Measurements from ENCODE around the gene RNF5. TPM values are rescaled to one million over a fixed set of nuclear protein-coding genes. Genes with fewer than 3 reads are reported as not detected.

RNF5 gene
- total RNA-seq, 1 experiment from 2014 or later = 82.3 TPM

DNA sequence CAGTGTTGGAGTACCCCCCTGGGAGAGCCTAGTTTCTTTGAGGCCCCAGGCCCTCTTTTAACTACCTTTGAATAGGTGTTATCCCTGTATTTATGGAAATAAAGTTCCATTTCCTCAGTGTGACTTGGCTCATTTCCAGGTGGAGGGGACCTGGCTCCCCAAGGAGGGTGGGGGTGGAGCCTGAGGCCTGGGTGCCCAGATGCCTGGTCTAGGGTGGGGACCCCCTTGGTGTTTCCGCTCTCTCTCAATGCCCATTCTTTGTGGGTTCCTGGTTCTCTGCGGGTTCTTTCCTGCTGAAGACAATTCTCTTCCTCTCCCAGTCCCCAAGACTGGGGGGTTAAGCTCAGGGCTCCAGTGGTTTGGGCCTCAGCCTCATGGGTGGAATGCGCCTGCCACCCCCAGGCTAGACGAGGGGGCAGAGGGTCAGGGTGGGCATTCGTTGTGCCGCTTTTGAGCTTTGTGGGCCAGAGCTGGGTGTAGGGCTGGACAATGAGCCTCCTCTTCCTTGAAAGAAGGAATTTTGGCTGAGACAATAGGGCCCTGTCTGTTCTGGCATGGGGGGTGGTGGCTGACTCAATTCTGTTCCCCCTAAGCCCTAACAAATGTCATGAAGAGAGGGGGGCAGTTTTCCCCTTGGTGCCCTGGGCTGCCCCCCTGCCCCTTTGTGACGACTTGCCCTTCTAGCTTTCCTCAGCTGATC is 14.5 kb upstream of the RNF5 start:
- intact Hi-C loops (cut with micrococcal nuclease; ENCODE audit: unreplicated experiment) (no loop called here), in situ Hi-C loops (cut with HindIII; ENCODE audit: low pct_unique_long_range_greater_than_20kb, low sequenced_read_pairs) (no loop called here)
- no peak for TF ChIP-seq TCF7L2 (IDR thresholded peaks at IDR 0.05; ENCODE audit: low read depth, low read length)
- no peak for TF ChIP-seq POLR2AphosphoS5 (IDR thresholded peaks at IDR 0.05; ENCODE audit: low read depth, low read length)
- TF ChIP-seq, protein P1, sequence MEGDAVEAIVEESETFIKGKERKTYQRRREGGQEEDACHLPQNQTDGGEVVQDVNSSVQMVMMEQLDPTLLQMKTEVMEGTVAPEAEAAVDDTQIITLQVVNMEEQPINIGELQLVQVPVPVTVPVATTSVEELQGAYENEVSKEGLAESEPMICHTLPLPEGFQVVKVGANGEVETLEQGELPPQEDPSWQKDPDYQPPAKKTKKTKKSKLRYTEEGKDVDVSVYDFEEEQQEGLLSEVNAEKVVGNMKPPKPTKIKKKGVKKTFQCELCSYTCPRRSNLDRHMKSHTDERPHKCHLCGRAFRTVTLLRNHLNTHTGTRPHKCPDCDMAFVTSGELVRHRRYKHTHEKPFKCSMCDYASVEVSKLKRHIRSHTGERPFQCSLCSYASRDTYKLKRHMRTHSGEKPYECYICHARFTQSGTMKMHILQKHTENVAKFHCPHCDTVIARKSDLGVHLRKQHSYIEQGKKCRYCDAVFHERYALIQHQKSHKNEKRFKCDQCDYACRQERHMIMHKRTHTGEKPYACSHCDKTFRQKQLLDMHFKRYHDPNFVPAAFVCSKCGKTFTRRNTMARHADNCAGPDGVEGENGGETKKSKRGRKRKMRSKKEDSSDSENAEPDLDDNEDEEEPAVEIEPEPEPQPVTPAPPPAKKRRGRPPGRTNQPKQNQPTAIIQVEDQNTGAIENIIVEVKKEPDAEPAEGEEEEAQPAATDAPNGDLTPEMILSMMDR (IDR thresholded peaks at IDR 0.05) = no peak
- TF ChIP-seq, protein P2, sequence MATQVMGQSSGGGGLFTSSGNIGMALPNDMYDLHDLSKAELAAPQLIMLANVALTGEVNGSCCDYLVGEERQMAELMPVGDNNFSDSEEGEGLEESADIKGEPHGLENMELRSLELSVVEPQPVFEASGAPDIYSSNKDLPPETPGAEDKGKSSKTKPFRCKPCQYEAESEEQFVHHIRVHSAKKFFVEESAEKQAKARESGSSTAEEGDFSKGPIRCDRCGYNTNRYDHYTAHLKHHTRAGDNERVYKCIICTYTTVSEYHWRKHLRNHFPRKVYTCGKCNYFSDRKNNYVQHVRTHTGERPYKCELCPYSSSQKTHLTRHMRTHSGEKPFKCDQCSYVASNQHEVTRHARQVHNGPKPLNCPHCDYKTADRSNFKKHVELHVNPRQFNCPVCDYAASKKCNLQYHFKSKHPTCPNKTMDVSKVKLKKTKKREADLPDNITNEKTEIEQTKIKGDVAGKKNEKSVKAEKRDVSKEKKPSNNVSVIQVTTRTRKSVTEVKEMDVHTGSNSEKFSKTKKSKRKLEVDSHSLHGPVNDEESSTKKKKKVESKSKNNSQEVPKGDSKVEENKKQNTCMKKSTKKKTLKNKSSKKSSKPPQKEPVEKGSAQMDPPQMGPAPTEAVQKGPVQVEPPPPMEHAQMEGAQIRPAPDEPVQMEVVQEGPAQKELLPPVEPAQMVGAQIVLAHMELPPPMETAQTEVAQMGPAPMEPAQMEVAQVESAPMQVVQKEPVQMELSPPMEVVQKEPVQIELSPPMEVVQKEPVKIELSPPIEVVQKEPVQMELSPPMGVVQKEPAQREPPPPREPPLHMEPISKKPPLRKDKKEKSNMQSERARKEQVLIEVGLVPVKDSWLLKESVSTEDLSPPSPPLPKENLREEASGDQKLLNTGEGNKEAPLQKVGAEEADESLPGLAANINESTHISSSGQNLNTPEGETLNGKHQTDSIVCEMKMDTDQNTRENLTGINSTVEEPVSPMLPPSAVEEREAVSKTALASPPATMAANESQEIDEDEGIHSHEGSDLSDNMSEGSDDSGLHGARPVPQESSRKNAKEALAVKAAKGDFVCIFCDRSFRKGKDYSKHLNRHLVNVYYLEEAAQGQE (IDR thresholded peaks at IDR 0.05; ENCODE audit: insufficient read depth in 1 of 2, low read depth in 2 of 2, low read length in 1 of 2) = no peak
- TF ChIP-seq SIN3A (IDR thresholded peaks at IDR 0.05; ENCODE audit: borderline replicate concordance, insufficient read depth, low read depth, low read length) = no peak
- POLR2A ChIA-PET = interaction anchor here (0.5 kb wide), 1 partner anchor 22 kb away, joined by 3 read pairs; no protein-coding TSS in a partner anchor
- no peaks in the 10 kb centered on the region for H3K27me3 ChIP-seq (ENCODE audit: control insufficient read depth, insufficient read depth, low read length)
- H3K4me1 ChIP-seq (ENCODE audit: control insufficient read depth, insufficient read depth, low read length) = no peaks in the 10 kb centered on the region
- no peaks in the 10 kb centered on the region for H3K9me3 ChIP-seq (ENCODE audit: control insufficient read depth, insufficient read depth, low read depth, low read length)
- ATAC-seq = no peak
- BruUV-seq (replicated peaks) = no TSS peak
- H3K36me3 ChIP-seq (ENCODE audit: control insufficient read depth, insufficient read depth, low read length) = no peaks in the 10 kb centered on the region
- H3K27ac ChIP-seq (ENCODE audit: low read length) = no peak overlapping the region
- DNase-seq (ENCODE audit: low read depth, low spot score) = no peak
- CTCF ChIA-PET = interaction anchor here (0.7 kb wide), 1 partner anchor 14 kb away, joined by 3 read pairs; no protein-coding TSS in a partner anchor
- no peak overlapping the region for H3K4me3 ChIP-seq (ENCODE audit: low read depth in 2 of 2, low read length in 2 of 2)

DNA sequence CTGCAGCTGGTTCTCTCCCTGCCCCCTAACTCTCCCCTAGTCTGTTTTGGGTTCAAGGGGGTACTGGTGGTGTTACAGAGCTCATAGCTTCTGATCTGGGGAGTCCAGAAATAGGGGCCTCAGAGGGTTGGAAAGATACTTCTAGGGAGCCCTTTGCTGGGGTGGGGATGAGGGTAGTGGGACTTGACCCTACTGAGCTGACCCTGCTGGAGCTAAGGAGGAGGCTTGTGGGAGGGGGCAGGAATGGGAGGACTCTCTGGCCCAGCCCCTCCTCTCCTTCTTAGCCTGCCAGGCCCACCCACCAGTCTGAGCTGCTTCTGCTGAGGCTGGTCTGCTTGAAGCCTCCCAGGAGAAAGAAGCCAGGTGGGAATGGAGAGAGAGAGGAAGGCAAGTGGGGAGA is 13.9 kb upstream of the RNF5 start, which contains the start of gene EGFL8:
EGFL8 (plus strand) TSS at position 301 of the 400 bp plus-strand sequence. CDS start 1,571 bp downstream, outside the sequence.
- POLR2A ChIA-PET = no interaction called here
- ATAC-seq (no peak), DNase-seq (ENCODE audit: low read depth, low spot score) (no peak)
- H3K9me3 ChIP-seq (ENCODE audit: control insufficient read depth, insufficient read depth, low read depth, low read length) = no peaks in the 10 kb centered on the region
- in situ Hi-C loops (cut with HindIII; ENCODE audit: low pct_unique_long_range_greater_than_20kb, low sequenced_read_pairs) (no loop called here), intact Hi-C loops (cut with micrococcal nuclease; ENCODE audit: unreplicated experiment) (no loop called here)
- H3K27ac ChIP-seq (ENCODE audit: low read length) = no peak within 1 kb of the TSS
- H3K4me3 ChIP-seq (ENCODE audit: low read depth in 2 of 2, low read length in 2 of 2) = no peak within 1 kb of the TSS
- no peaks in the 10 kb centered on the region for H3K27me3 ChIP-seq (ENCODE audit: control insufficient read depth, insufficient read depth, low read length)
- CTCF ChIA-PET = interaction anchor here (0.7 kb wide), 1 partner anchor 13 kb away, joined by 3 read pairs; no protein-coding TSS in a partner anchor
- no peaks in the 10 kb centered on the region for H3K4me1 ChIP-seq (ENCODE audit: control insufficient read depth, insufficient read depth, low read length)
- TF ChIP-seq, protein P1 (IDR thresholded peaks at IDR 0.05) = no peak
- TF ChIP-seq TCF7L2 (IDR thresholded peaks at IDR 0.05; ENCODE audit: low read depth, low read length) (no peak), POLR2AphosphoS5 (IDR thresholded peaks at IDR 0.05; ENCODE audit: low read depth, low read length) (no peak), SIN3A (IDR thresholded peaks at IDR 0.05; ENCODE audit: borderline replicate concordance, insufficient read depth, low read depth, low read length) (no peak)
- TF ChIP-seq, protein P2 (IDR thresholded peaks at IDR 0.05; ENCODE audit: insufficient read depth in 1 of 2, low read depth in 2 of 2, low read length in 1 of 2) = no peak
- no TSS peak for BruUV-seq (replicated peaks)
- no peaks in the 10 kb centered on the region for H3K36me3 ChIP-seq (ENCODE audit: control insufficient read depth, insufficient read depth, low read length)

Data from Panc1 (cell line).